ENCODE results near the gene RAPGEF2.

RAPGEF2 gene

DNA sequence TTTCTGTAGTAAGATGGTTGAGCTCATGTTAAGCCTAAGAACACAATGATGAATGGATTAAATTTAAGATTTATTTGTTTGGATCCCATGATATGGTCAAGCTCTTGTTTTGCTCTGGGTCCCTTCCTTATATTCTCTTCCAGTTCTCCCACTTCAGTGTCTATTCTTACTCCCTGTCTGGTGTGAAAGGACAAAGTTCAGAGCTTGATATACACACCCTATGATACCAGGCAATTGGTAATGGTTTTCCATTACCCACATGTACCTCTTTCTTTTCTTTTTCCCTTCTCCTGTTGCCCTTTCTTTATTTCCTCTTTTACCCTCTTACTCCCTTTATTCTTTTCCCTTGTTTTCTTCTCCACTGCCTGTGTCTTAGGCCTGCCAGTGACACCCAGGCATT lies 223.6 kb downstream of the RAPGEF2 start:
- Histone ChIP-seq H3K4me1 (no peaks in the 10 kb centered on the region), H3K27me3 (no peaks in the 10 kb centered on the region), H3K27ac (no peak overlapping the region), H3K36me3 (peaks cover 16 to 31% (median 24%) of the 10 kb centered on the region in 3 donors), H3K4me3 (no peak overlapping the region), H3K9me3 (no peaks in the 10 kb centered on the region)
- DNase-seq, result no peak
- TF ChIP-seq, protein P1, sequence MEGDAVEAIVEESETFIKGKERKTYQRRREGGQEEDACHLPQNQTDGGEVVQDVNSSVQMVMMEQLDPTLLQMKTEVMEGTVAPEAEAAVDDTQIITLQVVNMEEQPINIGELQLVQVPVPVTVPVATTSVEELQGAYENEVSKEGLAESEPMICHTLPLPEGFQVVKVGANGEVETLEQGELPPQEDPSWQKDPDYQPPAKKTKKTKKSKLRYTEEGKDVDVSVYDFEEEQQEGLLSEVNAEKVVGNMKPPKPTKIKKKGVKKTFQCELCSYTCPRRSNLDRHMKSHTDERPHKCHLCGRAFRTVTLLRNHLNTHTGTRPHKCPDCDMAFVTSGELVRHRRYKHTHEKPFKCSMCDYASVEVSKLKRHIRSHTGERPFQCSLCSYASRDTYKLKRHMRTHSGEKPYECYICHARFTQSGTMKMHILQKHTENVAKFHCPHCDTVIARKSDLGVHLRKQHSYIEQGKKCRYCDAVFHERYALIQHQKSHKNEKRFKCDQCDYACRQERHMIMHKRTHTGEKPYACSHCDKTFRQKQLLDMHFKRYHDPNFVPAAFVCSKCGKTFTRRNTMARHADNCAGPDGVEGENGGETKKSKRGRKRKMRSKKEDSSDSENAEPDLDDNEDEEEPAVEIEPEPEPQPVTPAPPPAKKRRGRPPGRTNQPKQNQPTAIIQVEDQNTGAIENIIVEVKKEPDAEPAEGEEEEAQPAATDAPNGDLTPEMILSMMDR (IDR thresholded peaks at IDR 0.05), result no peak
- intact Hi-C loops (cut with DNase I; ENCODE audit: low total_unique reads), result no loop called here

DNA sequence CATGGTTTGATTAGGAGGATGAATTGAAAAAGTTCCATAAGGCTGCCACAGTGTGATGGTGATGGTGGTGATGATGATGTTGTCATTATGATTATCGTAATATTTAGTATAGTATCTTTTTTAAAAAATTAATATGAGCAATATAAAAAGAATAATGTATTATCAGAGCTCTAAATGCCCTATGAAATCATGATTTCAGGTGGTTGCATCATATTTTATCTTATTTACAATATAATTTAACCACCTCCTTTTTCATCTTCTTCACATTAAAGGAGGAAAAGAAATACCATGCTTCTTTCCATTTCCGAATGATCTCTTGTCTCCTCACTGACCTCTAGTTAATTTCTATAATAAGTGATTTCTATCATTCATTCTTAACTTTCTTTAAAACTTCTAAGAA lies 225.9 kb downstream of the RAPGEF2 start:
- Histone ChIP-seq H3K27ac (no peak overlapping the region), H3K9me3 (no peaks in the 10 kb centered on the region), H3K4me3 (no peak overlapping the region), H3K36me3 (peaks cover 12 to 30% (median 15%) of the 10 kb centered on the region in 3 donors), H3K4me1 (no peaks in the 10 kb centered on the region), H3K27me3 (no peaks in the 10 kb centered on the region)
- TF ChIP-seq, protein P1 (IDR thresholded peaks at IDR 0.05), result no peak
- intact Hi-C loops (cut with DNase I; ENCODE audit: low total_unique reads), result no loop called here
- DNase-seq, result no peak

DNA sequence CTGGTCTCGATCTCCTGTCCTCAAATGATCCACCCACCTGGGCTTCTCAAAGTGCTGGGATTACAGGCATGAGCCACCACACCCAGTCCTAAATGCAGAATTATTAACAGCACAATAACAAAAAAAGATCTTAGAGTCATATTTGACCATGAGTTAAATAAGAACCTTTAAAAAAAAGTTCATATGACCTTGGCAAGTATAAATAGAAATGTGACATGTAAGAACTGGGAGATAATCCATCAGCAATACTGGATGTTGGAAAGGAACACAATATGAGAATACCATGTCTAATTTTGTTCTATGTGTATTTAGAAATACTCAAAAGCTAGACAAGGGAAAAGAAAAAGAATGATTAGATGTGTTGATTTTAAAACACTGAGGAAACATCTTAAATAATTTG lies 231.6 kb downstream of the RAPGEF2 start:
- no peak overlapping the region for H3K4me3 ChIP-seq
- H3K4me1 ChIP-seq, result peaks cover 0 to 22% (median 7%) of the 10 kb centered on the region in 4 donors
- peak overlapping the region; percentile 47 to 64 for H3K27ac ChIP-seq
- H3K9me3 ChIP-seq, result no peaks in the 10 kb centered on the region
- no peaks in the 10 kb centered on the region for H3K27me3 ChIP-seq
- TF ChIP-seq, protein P1 (IDR thresholded peaks at IDR 0.05), result no peak
- intact Hi-C loops (cut with DNase I; ENCODE audit: low total_unique reads), result no loop called here
- DNase-seq, result no peak
- H3K36me3 ChIP-seq, result peaks cover 10 to 40% (median 22%) of the 10 kb centered on the region in 3 donors

DNA sequence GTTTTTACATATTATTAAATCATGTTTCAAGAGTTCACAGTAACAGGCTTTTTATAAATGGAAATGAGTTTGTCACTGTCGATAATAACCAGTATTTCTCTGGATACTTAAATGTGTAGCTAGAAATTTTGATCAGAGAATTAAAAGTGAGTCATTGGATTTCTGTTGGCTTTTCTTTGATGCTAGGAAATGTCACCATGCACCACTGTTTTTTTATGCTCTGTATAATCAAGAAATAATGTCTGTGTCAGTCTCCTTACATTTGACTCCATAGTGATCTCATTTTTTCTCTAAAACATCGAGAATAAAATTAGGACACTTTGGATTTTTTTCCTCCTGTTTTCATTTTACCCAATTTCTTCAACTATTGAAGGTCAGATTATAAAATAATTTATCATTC lies 234.2 kb downstream of the RAPGEF2 start:
- H3K4me1 ChIP-seq, result peaks cover 0 to 22% (median 7%) of the 10 kb centered on the region in 4 donors
- no peaks in the 10 kb centered on the region for H3K9me3 ChIP-seq
- TF ChIP-seq, protein P1 (IDR thresholded peaks at IDR 0.05), result no peak
- H3K4me3 ChIP-seq, result no peak overlapping the region
- H3K27me3 ChIP-seq, result no peaks in the 10 kb centered on the region
- intact Hi-C loops (cut with DNase I; ENCODE audit: low total_unique reads), result no loop called here
- H3K27ac ChIP-seq, result peak overlapping the region; percentile 13 to 29
- peaks cover 24 to 35% (median 33%) of the 10 kb centered on the region in 3 donors for H3K36me3 ChIP-seq
- no peak for DNase-seq

DNA sequence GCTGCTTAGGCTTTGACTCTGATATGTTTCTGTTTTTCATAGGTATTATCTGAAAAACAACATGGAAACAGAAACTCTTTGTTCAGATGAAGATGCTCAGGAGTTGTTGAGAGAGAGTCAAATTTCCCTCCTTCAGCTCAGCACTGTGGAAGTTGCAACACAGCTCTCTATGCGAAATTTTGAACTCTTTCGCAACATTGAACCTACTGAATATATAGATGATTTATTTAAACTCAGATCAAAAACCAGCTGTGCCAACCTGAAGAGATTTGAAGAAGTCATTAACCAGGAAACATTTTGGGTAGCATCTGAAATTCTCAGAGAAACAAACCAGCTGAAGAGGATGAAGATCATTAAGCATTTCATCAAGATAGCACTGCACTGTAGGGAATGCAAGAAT lies 238.6 kb downstream of the RAPGEF2 start:
- no peak overlapping the region for H3K4me3 ChIP-seq
- no peaks in the 10 kb centered on the region for H3K27me3 ChIP-seq
- no peak overlapping the region for H3K27ac ChIP-seq
- intact Hi-C loops (cut with DNase I; ENCODE audit: low total_unique reads), result no loop called here
- no peak for DNase-seq
- no peaks in the 10 kb centered on the region for H3K9me3 ChIP-seq
- TF ChIP-seq, protein P1 (IDR thresholded peaks at IDR 0.05), result no peak
- peaks cover 57 to 59% (median 58%) of the 10 kb centered on the region in 3 donors for H3K36me3 ChIP-seq
- H3K4me1 ChIP-seq, result peaks cover 0 to 7% (median 0%) of the 10 kb centered on the region in 4 donors

DNA sequence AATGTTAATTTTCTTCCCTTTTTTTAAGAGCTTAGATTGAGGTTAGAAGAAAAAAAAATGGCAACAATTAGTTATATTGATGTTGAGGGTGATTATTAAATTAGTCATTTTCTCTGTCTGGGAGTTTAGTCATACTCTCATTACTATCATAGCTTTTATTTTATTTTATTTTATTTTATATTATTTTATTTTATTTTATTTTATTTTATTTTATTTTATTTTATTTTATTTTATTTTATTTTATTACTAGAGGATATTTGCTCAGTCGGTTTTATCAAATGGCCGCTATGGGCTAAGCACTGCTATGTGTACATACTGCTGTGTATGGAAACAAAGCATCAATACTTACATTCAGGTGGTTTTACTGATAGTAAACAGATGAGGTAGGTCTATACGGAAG lies 239.5 kb downstream of the RAPGEF2 start:
- H3K27ac ChIP-seq, result no peak overlapping the region
- H3K4me3 ChIP-seq, result no peak overlapping the region
- no peak for DNase-seq
- intact Hi-C loops (cut with DNase I; ENCODE audit: low total_unique reads), result no loop called here
- H3K4me1 ChIP-seq, result no peaks in the 10 kb centered on the region
- H3K27me3 ChIP-seq, result no peaks in the 10 kb centered on the region
- TF ChIP-seq, protein P1 (IDR thresholded peaks at IDR 0.05), result no peak
- no peaks in the 10 kb centered on the region for H3K9me3 ChIP-seq
- peaks cover 63 to 66% (median 66%) of the 10 kb centered on the region in 3 donors for H3K36me3 ChIP-seq

All from tibial artery (tissue), 4 donors.